T-cell (primary cell): ENCODE measurements around the gene S100A10. TPM values are rescaled to one million over a fixed set of nuclear protein-coding genes. Genes with fewer than 3 reads are reported as not detected.
A peak's percentile ranks its signal among the peaks of the same experiment; 100 is the strongest.

Experiments used
- ATAC-seq, 4 experiments: fragments of 200-7000 bp in 3 of 4; fragments of 150-1000 bp in 1 of 4; cut with Tn5 transposase; replicated peaks in 1 of 4; 1 replicate in 3 of 4; 2 replicates in 1 of 4; pipeline ENCODE4 v1.10.0; 2021; ENCODE audit warnings: moderate library complexity in 3 of 4, mild to moderate bottlenecking in 2 of 4, moderate number of reproducible peaks in 1 of 4
- CTCF ChIA-PET, 2 donors: fragments of 300-600 bp; sonication (Branson Sonifier 250); formaldehyde crosslinking; loops; one replicate each; lab custom pipeline; 2022; ENCODE audit warnings: antibody characterized with exemption in 2 of 2; lab: Charles Lee
- POLR2A ChIA-PET, 2 donors: fragments of 300-600 bp; sonication (Branson Sonifier 250); formaldehyde crosslinking; loops; one replicate each; lab custom pipeline; 2022; ENCODE audit warnings: antibody characterized with exemption in 2 of 2; lab: Charles Lee
- DNase-seq, 35 experiments: peaks; one replicate each; pipeline versions ENCODE4 v3.0.0 to v3.0.0-alpha.2; 2013 to 2023
- H3K27ac ChIP-seq: one replicate; pipeline ENCODE4 v1.5.1; 2013; ENCODE audit warnings: low read length
- H3K27me3 ChIP-seq, 2 experiments: replicated peaks in 1 of 2; 1 replicate in 1 of 2; 2 replicates in 1 of 2; pipeline versions ENCODE4 v1.6.1 to v1.7.0; 2013; ENCODE audit warnings: low read length in 1 of 2, mixed read lengths in 1 of 2; ENCODE audit not compliant: control insufficient read depth in 2 of 2, insufficient read depth in 2 of 2; ENCODE audit errors: extremely low read depth in 1 of 2
- H3K36me3 ChIP-seq, 2 donors: 1 replicate in 1 of 2; 2 replicates in 1 of 2; pipeline versions ENCODE4 v1.6.1 to v1.7.0; 2013; ENCODE audit warnings: low read length in 1 of 2; ENCODE audit not compliant: control insufficient read depth in 2 of 2, insufficient read depth in 1 of 2; ENCODE audit errors: extremely low read depth in 1 of 2
- H3K4me1 ChIP-seq, 2 experiments: 1 replicate in 1 of 2; 2 replicates in 1 of 2; pipeline versions ENCODE4 v1.6.1 to v1.7.0; 2013; ENCODE audit warnings: low read length in 2 of 2, mixed read lengths in 1 of 2; ENCODE audit not compliant: insufficient read depth in 2 of 2, control insufficient read depth in 1 of 2; ENCODE audit errors: extremely low read depth in 1 of 2
- H3K4me3 ChIP-seq, 2 donors: 1 replicate in 1 of 2; 2 replicates in 1 of 2; pipeline versions ENCODE4 v1.5.1 to v1.7.0; 2013; ENCODE audit warnings: mild to moderate bottlenecking in 2 of 2, low read length in 1 of 2, moderate library complexity in 1 of 2; ENCODE audit not compliant: control insufficient read depth in 1 of 2; ENCODE audit errors: extremely low read depth in 1 of 2
- H3K9me3 ChIP-seq: 2 replicates; pipeline ENCODE4 v1.7.0; 2013
- H3K27ac Mint-ChIP-seq, 2 donors: one replicate each; pipeline ENCODE4 v1.8.0; 2020 to 2021; ENCODE audit warnings: mild to moderate bottlenecking in 2 of 2, mixed read lengths in 2 of 2
- H3K27me3 Mint-ChIP-seq, 2 donors: one replicate each; pipeline ENCODE4 v1.8.0; 2021 to 2022; ENCODE audit warnings: mixed read lengths in 2 of 2
- H3K36me3 Mint-ChIP-seq: one replicate; pipeline ENCODE4 v1.8.0; 2021; ENCODE audit warnings: mixed read lengths
- H3K4me1 Mint-ChIP-seq, 3 donors: one replicate each; pipeline ENCODE4 v1.8.0; 2020 to 2022; ENCODE audit warnings: mixed read lengths in 3 of 3, mild to moderate bottlenecking in 1 of 3
- H3K4me3 Mint-ChIP-seq, 3 donors: one replicate each; pipeline ENCODE4 v1.8.0; 2020 to 2022; ENCODE audit warnings: mild to moderate bottlenecking in 3 of 3, mixed read lengths in 3 of 3, moderate library complexity in 3 of 3
- H3K9me3 Mint-ChIP-seq, 3 donors: one replicate each; pipeline ENCODE4 v1.8.0; 2020 to 2022; ENCODE audit warnings: mixed read lengths in 3 of 3
- WGBS: methylation state at CpG from one replicate; pipeline ENCODE4 v1.1.5; 2013; ENCODE audit warnings: missing lambda C conversion rate; ENCODE audit not compliant: insufficient coverage; 5-methylcytosine and 5-hydroxymethylcytosine counted together
- total RNA-seq, 35 experiments: library from RNA in 6 of 35; stranded (reverse) in 6 of 35; fragments of 120-200 nt in 1 of 35; gene quantifications; one replicate each; pipeline versions ENCODE4 v1.2.1 to v1.2.4 and lab custom pipeline; 2013 to 2026

The S100A10 gene
- total RNA-seq, 5 donors from 2014 or later (not counting 1 experiment from before 2014, with no cell fraction given), result 157 to 277 (median 264) TPM

DNA sequence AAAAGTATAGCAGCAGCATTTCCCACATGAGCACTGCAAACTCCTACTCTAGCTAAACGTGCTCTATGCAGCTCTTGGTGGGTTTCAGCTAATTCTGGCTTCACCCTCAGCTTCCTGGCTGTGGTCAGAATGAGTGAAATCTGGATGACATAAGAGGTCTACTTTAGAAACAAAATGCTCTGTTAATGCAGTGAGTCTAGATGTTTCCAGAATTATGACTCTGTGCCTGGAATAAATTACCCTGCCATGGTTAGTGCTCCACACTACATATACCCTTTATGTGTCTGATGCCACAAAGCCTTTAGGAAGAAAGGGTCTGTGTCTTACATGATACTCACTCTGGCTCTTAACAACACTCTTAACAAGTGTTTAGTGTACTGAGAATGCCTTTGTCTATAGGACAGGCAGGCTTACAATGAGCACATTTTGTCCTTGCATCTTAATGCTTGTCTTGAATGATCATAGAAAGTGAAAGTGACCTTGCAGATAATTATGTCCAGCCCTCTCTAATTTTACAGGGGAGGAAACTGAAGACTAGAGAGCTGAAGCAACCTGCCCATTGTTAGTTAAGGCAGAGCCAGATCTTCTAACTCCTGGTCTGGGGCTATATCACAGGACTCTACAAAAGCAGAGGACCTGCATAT is 9.2 kb downstream of the S100A10 start:
- H3K27me3 ChIP-seq, result no peaks in the 10 kb centered on the region
- Mint-ChIP-seq H3K27ac (peak overlapping the region; percentile 47 to 82), H3K4me1 (peaks cover 44 to 55% (median 54%) of the 10 kb centered on the region in 3 donors), H3K27me3 (no peaks in the 10 kb centered on the region), H3K9me3 (no peaks in the 10 kb centered on the region), H3K36me3 (peaks cover 64% of the 10 kb centered on the region), H3K4me3 (no peak overlapping the region)
- H3K9me3 ChIP-seq, result no peaks in the 10 kb centered on the region
- ChIA-PET POLR2A (interaction anchor here in 1 of 2 donors (0.6 kb wide), 1 partner anchor 85 kb away, joined by 3 read pairs; no protein-coding TSS in a partner anchor), CTCF (interaction anchor here in 1 of 2 donors (0.7 to 2.6 kb wide), 3 partner anchors 15 to 39 kb away, joined by 3 to 10 read pairs (median 8); no protein-coding TSS in a partner anchor)
- peak overlapping the region; percentile 50 for H3K27ac ChIP-seq
- no peak overlapping the region for H3K4me3 ChIP-seq
- no CpG with 5 or more reads among the region's 1 CpG for WGBS
- DNase-seq (peak in 1 of 35 experiments; percentile 42), ATAC-seq (peak; percentile 63 to 85 (median 72))
- peaks cover 0 to 23% of the 10 kb centered on the region in 2 experiments for H3K4me1 ChIP-seq
- peaks cover 3 to 55% of the 10 kb centered on the region in 2 donors for H3K36me3 ChIP-seq

DNA sequence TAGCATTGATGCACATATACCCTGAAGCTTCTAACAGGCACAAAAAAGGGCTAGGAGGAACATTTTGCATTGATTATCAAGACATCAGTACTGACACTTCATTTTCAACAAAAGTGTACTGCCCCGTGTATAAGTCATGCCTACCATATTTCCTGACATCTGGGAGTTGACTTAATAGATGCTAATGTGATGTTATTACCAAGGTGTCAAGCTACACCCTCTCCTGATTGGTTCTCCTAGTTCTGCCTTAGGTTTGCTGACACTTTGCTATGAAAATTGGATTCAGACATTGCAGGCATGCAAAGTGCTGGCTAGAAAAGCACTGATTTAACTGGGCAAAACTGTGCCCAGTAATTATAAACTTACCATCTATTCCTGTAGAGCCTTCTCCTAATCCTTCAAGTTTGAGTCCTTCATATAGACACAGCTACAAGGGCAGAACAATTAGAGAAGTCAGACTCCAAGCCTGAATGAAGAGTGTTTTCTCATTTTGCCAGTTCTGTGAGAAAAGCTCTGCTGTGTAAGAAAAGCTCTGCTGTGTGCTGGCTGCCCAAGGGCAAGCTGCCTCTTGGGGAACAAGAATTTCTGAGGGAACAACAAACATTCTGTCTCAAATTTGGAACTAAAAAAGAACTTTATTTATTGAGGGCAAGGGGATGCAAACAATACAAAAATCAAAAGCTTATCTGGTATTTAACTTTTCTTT is 11.2 kb downstream of the S100A10 start:
- H3K27me3 ChIP-seq, result peaks cover 0 to 3% of the 10 kb centered on the region in 2 experiments
- H3K4me3 ChIP-seq, result no peak overlapping the region
- ChIA-PET CTCF (interaction anchor here in 1 of 2 donors (0.7 to 2.6 kb wide), 8 partner anchors 10 to 126 kb away, joined by 3 to 11 read pairs (median 4); no protein-coding TSS in a partner anchor), POLR2A (interaction anchor here in 1 of 2 donors (0.6 to 0.7 kb wide), 5 partner anchors 12 to 625 kb away, joined by 3 to 9 read pairs (median 6); no protein-coding TSS in a partner anchor)
- H3K9me3 ChIP-seq, result no peaks in the 10 kb centered on the region
- H3K36me3 Mint-ChIP-seq, result peaks cover 60% of the 10 kb centered on the region
- H3K4me3 Mint-ChIP-seq, result no peak overlapping the region
- H3K4me1 ChIP-seq, result peaks cover 0 to 13% of the 10 kb centered on the region in 2 experiments
- H3K36me3 ChIP-seq, result peaks cover 3 to 55% of the 10 kb centered on the region in 2 donors
- H3K9me3 Mint-ChIP-seq, result no peaks in the 10 kb centered on the region
- H3K27ac ChIP-seq, result no peak overlapping the region
- no peak for ATAC-seq
- H3K27ac Mint-ChIP-seq, result peak overlapping the region in 1 of 2 donors; percentile 35
- WGBS, result no CpG with 5 or more reads among the region's 1 CpG
- H3K4me1 Mint-ChIP-seq, result peaks cover 32 to 43% (median 39%) of the 10 kb centered on the region in 3 donors
- no peak for DNase-seq
- no peaks in the 10 kb centered on the region for H3K27me3 Mint-ChIP-seq

DNA sequence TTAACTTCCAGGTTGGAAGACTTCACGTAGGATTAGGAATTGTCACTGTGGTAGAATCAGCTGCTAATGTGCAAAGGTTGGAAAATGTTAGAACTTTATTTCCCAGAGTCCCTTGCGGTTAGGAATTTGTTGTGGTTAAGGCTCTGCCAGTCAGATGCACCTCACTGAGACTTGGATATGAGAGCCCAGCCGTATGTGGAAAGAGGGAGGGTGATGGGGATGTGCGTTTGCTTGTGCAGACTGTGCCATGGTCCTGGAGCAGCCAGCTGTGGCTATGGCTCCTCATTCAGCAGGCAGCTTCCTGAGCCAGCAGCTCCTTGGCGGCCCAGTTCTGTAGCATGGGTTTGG is 12.5 kb downstream of the S100A10 start:
- Mint-ChIP-seq H3K27me3 (no peaks in the 10 kb centered on the region), H3K27ac (no peak overlapping the region), H3K36me3 (peaks cover 55% of the 10 kb centered on the region), H3K4me3 (no peak overlapping the region), H3K4me1 (peaks cover 26 to 36% (median 31%) of the 10 kb centered on the region in 3 donors), H3K9me3 (no peaks in the 10 kb centered on the region)
- no peak for DNase-seq
- ChIA-PET POLR2A (no interaction called here), CTCF (no interaction called here)
- 96% methylated on average over 4 of the region's 5 CpGs for WGBS
- Histone ChIP-seq H3K27ac (no peak overlapping the region), H3K9me3 (no peaks in the 10 kb centered on the region), H3K4me1 (peaks cover 0 to 13% of the 10 kb centered on the region in 2 experiments), H3K4me3 (no peak overlapping the region), H3K27me3 (peaks cover 0 to 3% of the 10 kb centered on the region in 2 experiments), H3K36me3 (peaks cover 3 to 55% of the 10 kb centered on the region in 2 donors)
- ATAC-seq, result no peak

DNA sequence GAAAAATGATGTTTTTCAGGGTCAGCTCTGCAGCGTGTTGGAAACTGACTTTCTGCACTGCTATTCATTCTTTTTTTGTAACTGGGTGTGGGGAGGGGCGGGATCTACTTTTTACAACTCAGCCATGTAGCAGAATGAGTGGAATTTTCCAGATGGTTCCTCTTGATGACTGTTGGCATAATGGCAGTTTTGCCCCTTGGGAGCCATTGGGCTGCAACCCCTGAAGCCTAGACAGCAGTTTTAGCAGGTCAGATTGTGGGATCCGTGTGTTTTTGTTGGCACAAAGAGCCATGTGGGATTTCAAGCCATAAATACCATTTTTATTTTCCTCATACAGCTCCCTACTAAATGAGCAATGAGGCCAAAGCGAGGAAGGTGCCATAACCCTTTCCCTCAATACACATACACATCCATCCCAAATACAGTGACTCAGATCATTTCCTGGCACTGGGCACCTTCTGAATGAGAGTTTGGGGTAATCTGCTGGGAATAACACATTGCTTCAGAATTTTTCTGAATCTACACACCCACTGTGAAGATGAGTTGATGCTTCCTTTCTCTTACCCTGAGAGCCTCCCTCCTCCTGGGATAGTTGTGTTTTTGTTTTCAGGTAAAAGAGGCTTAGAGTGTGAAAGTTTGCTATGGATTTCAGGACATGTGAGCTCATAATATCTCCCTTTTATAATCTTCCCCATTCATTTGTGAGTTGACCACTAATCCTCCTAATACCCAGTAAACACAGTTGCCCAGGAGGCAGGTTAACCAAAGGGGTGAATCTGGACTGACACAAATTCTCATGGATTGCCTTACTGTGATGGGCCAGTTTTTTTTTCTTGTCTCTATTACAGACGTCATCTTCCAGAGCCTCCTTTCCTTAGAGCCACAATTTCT is 13.1 kb downstream of the S100A10 start:
- Histone ChIP-seq H3K9me3 (no peaks in the 10 kb centered on the region), H3K27me3 (peaks cover 0 to 3% of the 10 kb centered on the region in 2 experiments), H3K4me1 (peaks cover 0 to 13% of the 10 kb centered on the region in 2 experiments), H3K4me3 (no peak overlapping the region), H3K27ac (no peak overlapping the region), H3K36me3 (peaks cover 3 to 49% of the 10 kb centered on the region in 2 donors)
- H3K9me3 Mint-ChIP-seq, result no peaks in the 10 kb centered on the region
- peaks cover 49% of the 10 kb centered on the region for H3K36me3 Mint-ChIP-seq
- ATAC-seq, result no peak
- ChIA-PET CTCF (interaction anchor here in 1 of 2 donors (0.6 to 1.3 kb wide), 2 partner anchors 11 to 22 kb away, joined by 3 read pairs; no protein-coding TSS in a partner anchor), POLR2A (no interaction called here)
- H3K4me1 Mint-ChIP-seq, result peaks cover 25 to 30% (median 26%) of the 10 kb centered on the region in 3 donors
- H3K27me3 Mint-ChIP-seq, result no peaks in the 10 kb centered on the region
- 100% methylated on average over 1 of the region's 5 CpGs for WGBS
- no peak for DNase-seq
- no peak overlapping the region for H3K27ac Mint-ChIP-seq
- no peak overlapping the region for H3K4me3 Mint-ChIP-seq

- peak overlapping the region in 1 of 2 donors; percentile 0 for H3K27ac Mint-ChIP-seq
- DNase-seq, result no peak
These were observed 14.7 kb downstream of the S100A10 start for GRCh38 chr1:151978922-151979321.

More at GRCh38 chr1:151978922-151979321, 14.7 kb downstream of the S100A10 start:
- ChIA-PET POLR2A (no interaction called here), CTCF (no interaction called here)
- H3K4me1 ChIP-seq, result no peaks in the 10 kb centered on the region
- no peaks in the 10 kb centered on the region for H3K27me3 Mint-ChIP-seq
- H3K4me1 Mint-ChIP-seq, result peaks cover 9 to 14% (median 10%) of the 10 kb centered on the region in 3 donors
- no peaks in the 10 kb centered on the region for H3K9me3 ChIP-seq
- H3K36me3 Mint-ChIP-seq, result peaks cover 33% of the 10 kb centered on the region
- H3K27me3 ChIP-seq, result peaks cover 0 to 3% of the 10 kb centered on the region in 2 experiments
- H3K9me3 Mint-ChIP-seq, result no peaks in the 10 kb centered on the region
- no peak for ATAC-seq
- no peak overlapping the region for H3K4me3 ChIP-seq
- no peak overlapping the region for H3K4me3 Mint-ChIP-seq
- peaks cover 3 to 33% of the 10 kb centered on the region in 2 donors for H3K36me3 ChIP-seq
- no CpG with 5 or more reads among the region's 5 CpGs for whole genome bisulfite sequencing
- H3K27ac ChIP-seq, result no peak overlapping the region
